Peyer's patch (tissue), 4 donors: Measurements from ENCODE around the gene FBXO42.

Source experiments
- POLR2A ChIP-seq, 2 donors: fragments of 450-650 bp; IDR thresholded peaks; one replicate each; pipeline ENCODE4 v1.5.1; 2017; ENCODE audit warnings: antibody characterized with exemption in 2 of 2, mild to moderate bottlenecking in 2 of 2, moderate library complexity in 2 of 2
- TF ChIP-seq, protein P1 (sequence below), 6 experiments: fragments of 450-650 bp in 4 of 6; fragments of 200-600 bp in 2 of 6; sonication (generic) in 1 of 6; IDR thresholded peaks; one replicate each; pipeline ENCODE4 v1.5.1; 2017 to 2019; ENCODE audit warnings: antibody characterized with exemption in 6 of 6, mild to moderate bottlenecking in 3 of 6, moderate library complexity in 1 of 6

DNA sequence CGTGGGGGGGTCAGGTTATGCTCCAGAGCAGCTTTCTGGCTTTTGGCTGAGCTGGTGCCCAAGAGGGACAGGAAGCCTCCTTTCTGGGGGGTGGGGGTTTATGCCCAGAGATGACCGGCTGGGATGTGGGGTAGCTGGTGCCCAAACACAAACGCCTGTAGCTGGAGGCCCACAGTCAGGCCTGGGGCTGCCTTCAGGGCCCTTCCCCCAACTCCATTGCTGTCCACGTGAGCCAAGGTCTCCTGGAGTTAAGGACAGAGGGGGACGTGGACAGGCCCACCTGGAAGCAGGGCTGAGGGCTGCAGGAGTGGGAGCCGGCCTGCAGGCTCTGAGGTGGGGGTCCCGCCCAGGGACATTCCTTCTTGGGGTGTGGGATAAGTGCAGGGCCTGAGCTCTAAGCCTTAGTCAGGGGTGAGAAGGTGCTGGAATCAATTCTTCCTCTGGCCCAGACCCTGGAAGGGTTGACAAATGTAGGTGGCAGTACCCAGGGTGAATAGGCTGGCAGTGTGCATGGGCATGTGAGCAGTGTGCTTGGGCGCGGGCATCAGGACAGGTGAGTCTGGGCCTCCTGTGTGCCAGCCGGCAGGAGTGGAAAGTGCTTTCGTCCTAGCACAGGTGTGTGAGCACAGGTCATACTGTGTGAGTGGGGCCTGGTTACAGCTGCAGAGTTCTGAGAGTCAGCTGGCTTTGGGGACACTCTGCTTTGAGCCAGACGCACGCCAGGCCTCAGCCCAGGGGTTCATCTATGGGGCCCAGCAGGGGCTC lies 122.1 kb downstream of the FBXO42 start:
- TF ChIP-seq, protein P1, sequence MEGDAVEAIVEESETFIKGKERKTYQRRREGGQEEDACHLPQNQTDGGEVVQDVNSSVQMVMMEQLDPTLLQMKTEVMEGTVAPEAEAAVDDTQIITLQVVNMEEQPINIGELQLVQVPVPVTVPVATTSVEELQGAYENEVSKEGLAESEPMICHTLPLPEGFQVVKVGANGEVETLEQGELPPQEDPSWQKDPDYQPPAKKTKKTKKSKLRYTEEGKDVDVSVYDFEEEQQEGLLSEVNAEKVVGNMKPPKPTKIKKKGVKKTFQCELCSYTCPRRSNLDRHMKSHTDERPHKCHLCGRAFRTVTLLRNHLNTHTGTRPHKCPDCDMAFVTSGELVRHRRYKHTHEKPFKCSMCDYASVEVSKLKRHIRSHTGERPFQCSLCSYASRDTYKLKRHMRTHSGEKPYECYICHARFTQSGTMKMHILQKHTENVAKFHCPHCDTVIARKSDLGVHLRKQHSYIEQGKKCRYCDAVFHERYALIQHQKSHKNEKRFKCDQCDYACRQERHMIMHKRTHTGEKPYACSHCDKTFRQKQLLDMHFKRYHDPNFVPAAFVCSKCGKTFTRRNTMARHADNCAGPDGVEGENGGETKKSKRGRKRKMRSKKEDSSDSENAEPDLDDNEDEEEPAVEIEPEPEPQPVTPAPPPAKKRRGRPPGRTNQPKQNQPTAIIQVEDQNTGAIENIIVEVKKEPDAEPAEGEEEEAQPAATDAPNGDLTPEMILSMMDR (IDR thresholded peaks at IDR 0.05): no peak
- TF ChIP-seq POLR2A (IDR thresholded peaks at IDR 0.05): no peak
